Measurements from ENCODE around the gene RAB1A. TPM values are rescaled to one million over a fixed set of nuclear protein-coding genes. Genes with fewer than 3 reads are reported as not detected.

Gene RAB1A
- total and polyA plus RNA-seq, 9 of the 15 experiments (the other 6 are each of a cell fraction or from before 2014, with no cell fraction given), result 43.8 to 163 (median 67.7) TPM

DNA sequence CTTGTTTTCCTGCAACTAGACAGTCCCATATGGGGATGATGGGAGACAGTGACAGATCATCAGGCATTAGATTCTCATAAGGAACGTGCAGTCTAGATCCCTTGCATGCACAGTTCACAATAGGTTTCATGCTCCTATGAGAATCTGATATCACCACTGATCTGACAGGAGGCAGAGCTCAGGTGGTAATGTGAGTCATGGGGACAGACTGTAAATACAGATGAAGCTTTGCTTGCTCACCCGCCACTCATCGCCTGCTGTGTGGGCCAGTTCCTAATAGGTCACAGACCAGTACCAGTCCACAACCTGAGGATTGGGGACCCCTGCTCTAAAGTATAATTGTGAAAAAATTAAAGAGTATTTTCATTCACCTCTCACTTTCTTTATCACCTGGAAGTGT is 23.6 kb upstream of the RAB1A start (continued):
- TF ChIP-seq ZBTB40 (IDR thresholded peaks at IDR 0.05), result no peak
- no peak for TF ChIP-seq ZBTB40 (CRISPR knock-in tag; IDR thresholded peaks at IDR 0.05)
- TF ChIP-seq PRMT5 (CRISPR knock-in tag; IDR thresholded peaks at IDR 0.05), result no peak
- TF ChIP-seq, protein P1, sequence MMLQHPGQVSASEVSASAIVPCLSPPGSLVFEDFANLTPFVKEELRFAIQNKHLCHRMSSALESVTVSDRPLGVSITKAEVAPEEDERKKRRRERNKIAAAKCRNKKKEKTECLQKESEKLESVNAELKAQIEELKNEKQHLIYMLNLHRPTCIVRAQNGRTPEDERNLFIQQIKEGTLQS (IDR thresholded peaks at IDR 0.05), result 0 out of 2 replicates have a peak, but pooled peaks have one; percentile 9
- TF ChIP-seq, protein P1 (CRISPR knock-in tag; conservative IDR thresholded peaks at IDR 0.05), result no peak
- TF ChIP-seq MCM7 (IDR thresholded peaks at IDR 0.05), result no peak

All from K562 (cell line).